Left kidney (tissue), 2 donors: Measurements from ENCODE around the gene GLRX. TPM values are rescaled to one million over a fixed set of nuclear protein-coding genes. Genes with fewer than 3 reads are reported as not detected.
A peak's percentile ranks its signal among the peaks of the same experiment; 100 is the strongest.
"Not testable (repeated sequence)": the region's sequence is repeated elsewhere in the genome, so short reads cannot be mapped to it uniquely, and the experiment has no call there.

Experiments used
- DNase-seq: peaks from one replicate; pipeline ENCODE4 v3.0.0-alpha.2; 2013
- polyA plus RNA-seq: library from polyadenylated mRNA; unstranded; fragments of 120-200 nt; gene quantifications from one replicate; pipeline ENCODE4 v1.2.1, GENCODE V29; 2013; ENCODE audit not compliant: insufficient read length

The GLRX gene
- polyA plus RNA-seq, 1 donor = 59.1 TPM

GRCh38 chr5:95857185-95857945, 34.8 kb upstream of the GLRX start:
- DNase-seq = no peak

- no peak for DNase-seq
These were observed 34.0 kb upstream of the GLRX start for GRCh38 chr5:95856501-95856981.

GRCh38 chr5:95853490-95853889, 31.0 kb upstream of the GLRX start:
- DNase-seq = no peak

- no peak for DNase-seq
These were observed 30.0 kb upstream of the GLRX start for GRCh38 chr5:95852567-95852966.

GRCh38 chr5:95851141-95851540, 28.6 kb upstream of the GLRX start:
- DNase-seq = not testable (repeated sequence)

GRCh38 chr5:95850391-95850894, 27.9 kb upstream of the GLRX start:
- DNase-seq = no peak

- no peak for DNase-seq
These were observed 26.2 kb upstream of the GLRX start for GRCh38 chr5:95848701-95849100.

- DNase-seq = no peak
These were observed 24.7 kb upstream of the GLRX start for GRCh38 chr5:95847261-95847592.

GRCh38 chr5:95846554-95847260, 24.2 kb upstream of the GLRX start:
- peak; percentile 55 for DNase-seq

GRCh38 chr5:95845391-95845790, 22.9 kb upstream of the GLRX start:
- DNase-seq = no peak

GRCh38 chr5:95843733-95844223, 21.3 kb upstream of the GLRX start:
- DNase-seq = no peak

GRCh38 chr5:95842854-95843544, 20.5 kb upstream of the GLRX start:
- DNase-seq = no peak

- DNase-seq = no peak
These were observed 19.6 kb upstream of the GLRX start for GRCh38 chr5:95841914-95842812.

GRCh38 chr5:95840956-95841705, 18.6 kb upstream of the GLRX start:
- no peak for DNase-seq

- DNase-seq = no peak
These were observed 17.1 kb upstream of the GLRX start for GRCh38 chr5:95839658-95840057.

GRCh38 chr5:95838556-95838955, 16.0 kb upstream of the GLRX start:
- no peak for DNase-seq

- no peak for DNase-seq
These were observed 15.5 kb upstream of the GLRX start for GRCh38 chr5:95838001-95838520.

- no peak for DNase-seq
These were observed 15.0 kb upstream of the GLRX start for GRCh38 chr5:95837492-95837891.

GRCh38 chr5:95836971-95837370, 14.4 kb upstream of the GLRX start:
- not testable (repeated sequence) for DNase-seq

- DNase-seq = no peak
These were observed 14.0 kb upstream of the GLRX start for GRCh38 chr5:95836544-95836943.
